HG03565 (cell line): Measurements from ENCODE around the gene TRAM1L1.
A peak's percentile ranks its signal among the peaks of the same experiment; 100 is the strongest.

Source experiments
- ATAC-seq: cut with Tn5 transposase; IDR thresholded peaks from one replicate; pipeline ENCODE4 v1.9.1; 2021; ENCODE audit warnings: mild to moderate bottlenecking, moderate library complexity; ENCODE audit not compliant: unreplicated experiment

Gene TRAM1L1

DNA sequence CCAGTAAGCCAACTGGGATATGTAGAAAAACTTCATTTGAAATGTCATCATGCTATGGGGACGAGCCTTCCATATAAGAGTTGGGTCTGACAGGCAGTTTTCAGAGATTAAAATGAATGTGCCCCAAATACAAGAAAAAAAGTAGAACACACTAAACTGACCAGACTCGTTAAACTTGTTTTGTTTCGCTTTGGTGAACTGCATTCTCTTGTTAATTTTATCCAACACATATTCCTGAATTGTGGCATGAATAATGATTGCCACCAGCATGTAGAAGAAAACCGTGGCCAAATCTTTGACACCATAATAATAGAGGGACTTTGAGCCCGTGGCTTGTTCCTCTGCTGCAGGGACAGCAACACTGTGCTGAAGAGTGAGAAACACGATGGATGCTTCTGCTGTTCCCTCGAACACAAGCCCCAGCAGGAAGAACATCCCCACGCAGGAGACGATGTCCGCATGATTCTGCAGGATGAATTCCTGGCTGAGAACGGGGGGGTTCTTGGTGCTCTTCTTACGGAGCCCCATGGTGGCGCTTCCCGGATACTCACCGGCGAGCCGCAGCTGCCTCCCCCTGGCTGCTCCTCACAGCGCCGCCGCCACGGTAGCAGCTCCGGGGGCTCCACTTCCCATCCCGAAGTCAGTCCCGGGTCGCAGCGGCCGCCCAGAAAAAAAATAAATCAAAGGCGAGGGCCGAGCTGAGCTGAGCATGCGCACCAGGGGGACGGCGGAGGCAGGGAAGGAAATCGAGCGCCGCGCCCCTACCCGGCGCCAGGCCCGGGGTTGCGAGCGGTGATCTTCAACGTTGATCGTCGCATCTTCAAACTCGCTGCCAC is at the start of gene TRAM1L1:
TSS of gene TRAM1L1 (minus strand) at position 711 of the 836 bp plus-strand sequence. CDS start at position 528, 183 bp downstream.
- ATAC-seq, result no peak

DNA sequence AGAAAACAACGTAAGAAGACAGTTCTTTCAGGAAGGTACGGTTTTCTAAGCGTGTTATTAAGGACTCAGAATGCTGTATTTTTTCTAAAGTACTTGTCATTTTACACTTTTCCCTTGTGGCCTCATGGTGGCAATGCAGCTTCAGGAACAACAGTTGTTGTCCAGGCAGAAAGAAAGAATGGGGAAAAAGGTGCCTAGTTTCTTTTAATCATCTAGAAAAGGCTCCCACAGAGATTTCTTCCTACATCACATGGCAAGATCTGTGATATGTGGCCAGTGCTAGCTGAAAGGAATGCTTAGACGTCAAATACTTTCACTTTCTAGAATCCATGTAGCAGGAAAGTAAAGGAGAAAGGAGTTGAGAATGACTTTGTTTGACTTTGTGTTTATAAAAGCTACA is 49.0 kb upstream of the TRAM1L1 start:
- peak; percentile 48 for ATAC-seq

DNA sequence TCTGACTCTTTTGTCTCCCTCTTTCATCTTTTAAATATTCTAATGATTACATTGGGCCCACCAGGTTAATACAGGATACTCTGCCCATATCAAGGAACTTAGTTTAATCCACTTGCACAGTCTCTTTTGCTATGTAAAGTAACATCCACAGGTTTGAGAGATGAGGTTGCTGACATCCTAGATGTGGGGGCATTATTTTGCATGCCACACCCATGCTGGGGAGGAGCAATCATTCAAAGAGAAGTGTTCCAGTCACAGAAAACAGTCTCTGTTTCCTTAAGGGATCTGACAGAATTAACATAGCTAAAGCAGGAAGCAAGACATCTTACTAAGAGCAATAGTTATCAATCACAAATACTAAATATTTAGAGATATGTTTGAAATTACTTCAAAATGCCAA is 11.5 kb upstream of the TRAM1L1 start:
- no peak for ATAC-seq

DNA sequence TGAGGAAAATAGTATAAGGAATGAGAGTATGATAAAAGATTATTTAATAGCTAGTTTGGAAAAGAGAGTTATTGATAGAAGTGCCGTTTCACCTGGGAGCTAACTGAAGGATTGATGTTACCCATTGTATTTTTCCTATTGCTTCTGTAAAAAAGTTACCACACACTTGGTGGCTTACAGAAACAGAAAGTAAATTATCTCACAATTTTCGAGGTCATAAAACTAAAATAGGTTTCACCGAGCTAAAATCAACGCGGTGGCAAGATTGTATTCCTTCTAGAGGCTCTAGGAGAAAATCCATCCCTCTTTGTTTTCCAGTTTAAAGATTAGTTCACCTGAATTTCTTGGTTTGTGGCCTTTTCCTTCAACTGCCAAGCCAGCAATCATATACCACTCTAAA is 11.1 kb upstream of the TRAM1L1 start:
- ATAC-seq, result no peak

DNA sequence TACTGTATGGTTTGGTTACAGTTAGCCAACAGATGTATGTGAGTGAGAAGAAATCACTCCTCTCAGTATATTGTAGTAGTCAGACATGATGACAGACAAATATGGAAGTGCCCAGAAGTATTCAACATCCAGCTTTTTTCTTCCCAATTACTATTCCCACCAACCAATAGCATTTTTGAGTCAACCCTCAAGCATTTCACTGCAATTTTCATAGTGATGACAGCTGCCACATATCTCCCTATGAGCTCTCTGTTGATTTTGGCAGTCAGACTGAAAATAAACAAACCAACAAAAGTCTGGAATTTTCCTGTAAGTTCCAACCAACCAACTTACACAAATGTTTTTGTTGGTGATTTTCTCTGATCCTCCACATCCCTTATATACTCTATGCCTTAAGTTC is 8.2 kb upstream of the TRAM1L1 start:
- ATAC-seq, result no peak

DNA sequence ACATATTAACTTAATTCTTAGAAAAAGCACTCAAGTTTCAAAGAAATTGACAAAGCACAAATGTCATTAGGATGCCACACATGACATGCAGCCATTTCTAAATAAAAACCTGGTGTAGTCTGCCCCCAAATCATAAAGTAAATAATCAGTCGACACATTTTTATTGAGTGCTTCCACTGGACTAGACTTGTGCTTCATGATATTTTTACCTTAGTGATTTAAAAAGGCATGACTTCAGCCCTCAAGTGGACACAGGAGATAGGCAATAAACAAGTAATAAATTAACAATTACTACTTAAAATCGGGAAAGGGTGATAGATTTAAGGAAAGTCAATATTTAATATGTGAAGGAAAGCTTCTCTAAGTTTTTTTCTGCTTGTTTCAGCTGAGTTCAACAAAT is 7.6 kb downstream of the TRAM1L1 start:
- no peak for ATAC-seq

DNA sequence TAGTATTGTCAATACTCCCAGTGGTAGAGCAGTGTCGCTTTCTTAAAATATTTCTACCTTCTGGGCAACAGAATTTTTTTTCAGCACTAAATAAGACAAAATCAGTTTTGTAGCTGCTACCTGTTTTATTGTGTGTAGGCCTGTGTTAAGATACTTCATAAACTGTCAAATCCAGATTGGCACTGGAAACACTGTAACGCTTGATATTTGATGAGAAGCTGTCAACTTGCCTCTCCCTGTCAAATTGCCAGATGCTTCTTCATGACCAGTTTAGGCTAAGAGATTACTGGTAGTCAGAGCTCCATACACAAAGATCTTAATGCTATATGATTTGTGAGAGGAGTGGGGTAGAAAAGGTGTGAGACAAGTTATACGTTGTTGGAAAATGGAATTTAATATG is 17.3 kb downstream of the TRAM1L1 start:
- no peak for ATAC-seq

DNA sequence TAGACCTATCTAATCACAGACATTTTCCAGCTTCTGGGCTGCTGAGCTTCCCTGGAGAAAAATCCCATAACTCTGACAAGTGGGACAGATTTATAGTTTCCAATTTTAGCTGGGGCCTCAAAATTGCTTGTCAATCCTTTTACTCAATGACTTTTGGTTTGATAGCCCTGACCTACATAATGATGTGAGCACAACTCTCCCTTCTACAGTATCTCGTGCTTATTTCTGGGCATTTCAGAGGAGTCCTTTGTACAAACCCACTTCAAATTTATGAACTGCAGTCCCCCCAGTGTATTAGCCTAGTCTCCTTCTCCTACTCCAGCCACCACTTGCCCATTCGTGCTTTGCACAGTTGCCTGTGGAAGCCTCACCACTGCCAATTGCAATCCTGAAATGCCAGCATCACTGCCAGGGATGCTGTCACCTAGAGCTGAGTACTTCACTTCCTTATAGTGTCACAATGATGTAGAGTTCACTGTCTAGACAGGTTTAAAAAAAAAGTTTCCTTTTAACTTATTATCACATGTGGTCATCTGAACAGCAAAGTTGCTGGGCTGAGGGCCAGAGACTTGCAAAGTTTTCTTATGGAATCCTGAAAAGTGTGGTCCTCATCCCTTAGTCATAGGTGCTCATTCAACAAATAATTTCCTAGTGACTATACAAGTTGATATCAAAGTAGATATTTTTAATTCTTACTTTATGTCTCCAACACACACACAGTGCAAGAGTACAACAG is 21.2 kb downstream of the TRAM1L1 start:
- ATAC-seq, result no peak

DNA sequence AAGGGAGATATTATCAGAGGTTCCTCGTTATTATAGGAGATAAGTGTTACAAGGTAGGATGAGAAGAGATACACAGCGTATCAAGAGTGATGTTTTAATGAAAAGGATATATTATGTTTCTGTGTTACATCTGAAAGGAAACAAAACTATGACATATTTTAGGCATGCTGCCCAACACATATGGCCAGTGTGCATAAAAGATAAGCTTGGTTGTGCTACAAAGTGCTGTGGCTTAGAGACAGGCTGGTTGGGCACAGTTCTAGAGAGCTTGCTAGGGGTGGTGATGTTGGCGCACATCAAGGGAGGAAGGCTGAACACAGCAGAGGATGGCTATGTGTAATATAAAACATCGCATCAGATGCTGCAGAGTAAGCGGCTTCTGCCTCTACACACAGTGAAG is 42.4 kb downstream of the TRAM1L1 start:
- no peak for ATAC-seq
